ENCODE measurements around the gene PALM2AKAP2.

PALM2AKAP2 gene

GRCh38 chr9:109775516-109775915 lies 4.5 kb upstream of the PALM2AKAP2 start:
- no peak for DNase-seq

- no peak for DNase-seq
Measured at GRCh38 chr9:109776391-109776790, 3.6 kb upstream of the PALM2AKAP2 start.

- DNase-seq: no peak
Measured at GRCh38 chr9:109780453-109781033, 545 bp downstream of the PALM2AKAP2 start.

- no peak for DNase-seq
Measured at GRCh38 chr9:109781086-109781485, 1.1 kb downstream of the PALM2AKAP2 start.

- DNase-seq: no peak
Measured at GRCh38 chr9:109781541-109782197, 1.7 kb downstream of the PALM2AKAP2 start.

- no peak for DNase-seq
Measured at GRCh38 chr9:109787735-109788134, 7.7 kb downstream of the PALM2AKAP2 start.

GRCh38 chr9:109789556-109789955 lies 9.6 kb downstream of the PALM2AKAP2 start:
- DNase-seq: no peak

- DNase-seq: no peak
Measured at GRCh38 chr9:109789971-109790370, 10.0 kb downstream of the PALM2AKAP2 start.

GRCh38 chr9:109791003-109791677 lies 11.1 kb downstream of the PALM2AKAP2 start:
- no peak for DNase-seq

- no peak for DNase-seq
Measured at GRCh38 chr9:109791747-109792146, 11.7 kb downstream of the PALM2AKAP2 start.

GRCh38 chr9:109792951-109793546 lies 13.1 kb downstream of the PALM2AKAP2 start:
- no peak for DNase-seq

GRCh38 chr9:109793921-109794320 lies 13.9 kb downstream of the PALM2AKAP2 start:
- DNase-seq: no peak

GRCh38 chr9:109794361-109795012 lies 14.5 kb downstream of the PALM2AKAP2 start:
- no peak for DNase-seq

- no peak for DNase-seq
Measured at GRCh38 chr9:109795613-109796012, 15.6 kb downstream of the PALM2AKAP2 start.

- DNase-seq: no peak
Measured at GRCh38 chr9:109796078-109796477, 16.1 kb downstream of the PALM2AKAP2 start.

GRCh38 chr9:109797006-109797405 lies 17.0 kb downstream of the PALM2AKAP2 start:
- no peak for DNase-seq

- DNase-seq: no peak
Measured at GRCh38 chr9:109797509-109797908, 17.5 kb downstream of the PALM2AKAP2 start.

- DNase-seq: no peak
Measured at GRCh38 chr9:109799141-109799540, 19.1 kb downstream of the PALM2AKAP2 start.

- DNase-seq: no peak
Measured at GRCh38 chr9:109799792-109800191, 19.8 kb downstream of the PALM2AKAP2 start.

GRCh38 chr9:109801484-109801883 lies 21.5 kb downstream of the PALM2AKAP2 start:
- DNase-seq: no peak

- no peak for DNase-seq
Measured at GRCh38 chr9:109802491-109802890, 22.5 kb downstream of the PALM2AKAP2 start.

- no peak for DNase-seq
Measured at GRCh38 chr9:109805050-109805449, 25.1 kb downstream of the PALM2AKAP2 start.

GRCh38 chr9:109806506-109807115 lies 26.6 kb downstream of the PALM2AKAP2 start:
- DNase-seq: no peak
